ENCODE data around the gene MYH6. TPM values are rescaled to one million over a fixed set of nuclear protein-coding genes. Genes with fewer than 3 reads are reported as not detected.

MYH6 gene
- total RNA-seq, 1 donor from 2014 or later, result not detected

DNA sequence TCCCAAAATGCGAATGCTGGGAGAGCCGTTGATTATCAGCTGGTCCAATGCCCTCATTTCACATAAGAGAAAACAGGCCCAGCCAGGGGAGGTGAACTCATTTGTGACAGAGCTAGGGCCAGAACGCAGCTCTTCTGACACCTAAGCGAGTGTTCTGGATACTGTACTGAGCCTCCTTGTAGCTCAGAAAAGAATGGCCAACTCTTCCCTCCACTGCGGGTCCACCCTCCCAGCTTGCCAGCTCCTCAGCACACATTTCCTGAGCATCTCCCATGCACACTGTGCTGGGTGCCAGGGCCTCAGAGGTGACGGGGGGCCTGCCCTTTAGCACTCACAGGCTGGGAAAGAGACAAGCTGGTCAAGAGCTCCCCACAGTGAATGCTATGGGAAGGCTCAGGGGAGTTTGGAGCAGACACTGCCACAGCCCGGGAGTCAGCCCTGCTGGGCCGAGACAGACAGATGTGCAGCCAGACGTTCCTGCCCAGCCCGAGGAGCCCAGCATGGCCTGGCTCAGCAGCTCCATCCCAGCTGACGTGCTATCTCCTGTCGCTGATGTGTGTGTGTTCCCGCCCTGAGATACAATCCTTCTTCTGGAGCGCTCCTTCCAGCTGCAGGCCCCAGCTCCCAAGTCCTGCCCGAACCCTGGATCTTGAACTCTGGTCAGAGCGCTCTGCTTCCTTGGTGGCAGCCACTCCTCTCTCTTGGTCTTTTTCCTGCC lies 27.7 kb downstream of the MYH6 start:
- Mint-ChIP-seq H3K4me1 (ENCODE audit: low read depth, unreplicated experiment) (peaks cover 3% of the 10 kb centered on the region), H3K9me3 (ENCODE audit: unreplicated experiment) (no peaks in the 10 kb centered on the region), H3K36me3 (ENCODE audit: low read depth, unreplicated experiment) (peaks cover 3% of the 10 kb centered on the region), H3K27me3 (ENCODE audit: low read depth, unreplicated experiment) (peaks cover 63% of the 10 kb centered on the region), H3K27ac (ENCODE audit: unreplicated experiment) (no peak overlapping the region), H3K4me3 (ENCODE audit: unreplicated experiment) (no peak overlapping the region)
- H4K20me1 ChIP-seq (ENCODE audit: insufficient read depth, low read length), result no peaks in the 10 kb centered on the region
- no peak for TF ChIP-seq EZH2 (IDR thresholded peaks at IDR 0.05; ENCODE audit: insufficient read depth, low read length)
- TF ChIP-seq, protein P1, sequence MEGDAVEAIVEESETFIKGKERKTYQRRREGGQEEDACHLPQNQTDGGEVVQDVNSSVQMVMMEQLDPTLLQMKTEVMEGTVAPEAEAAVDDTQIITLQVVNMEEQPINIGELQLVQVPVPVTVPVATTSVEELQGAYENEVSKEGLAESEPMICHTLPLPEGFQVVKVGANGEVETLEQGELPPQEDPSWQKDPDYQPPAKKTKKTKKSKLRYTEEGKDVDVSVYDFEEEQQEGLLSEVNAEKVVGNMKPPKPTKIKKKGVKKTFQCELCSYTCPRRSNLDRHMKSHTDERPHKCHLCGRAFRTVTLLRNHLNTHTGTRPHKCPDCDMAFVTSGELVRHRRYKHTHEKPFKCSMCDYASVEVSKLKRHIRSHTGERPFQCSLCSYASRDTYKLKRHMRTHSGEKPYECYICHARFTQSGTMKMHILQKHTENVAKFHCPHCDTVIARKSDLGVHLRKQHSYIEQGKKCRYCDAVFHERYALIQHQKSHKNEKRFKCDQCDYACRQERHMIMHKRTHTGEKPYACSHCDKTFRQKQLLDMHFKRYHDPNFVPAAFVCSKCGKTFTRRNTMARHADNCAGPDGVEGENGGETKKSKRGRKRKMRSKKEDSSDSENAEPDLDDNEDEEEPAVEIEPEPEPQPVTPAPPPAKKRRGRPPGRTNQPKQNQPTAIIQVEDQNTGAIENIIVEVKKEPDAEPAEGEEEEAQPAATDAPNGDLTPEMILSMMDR (IDR thresholded peaks at IDR 0.05; ENCODE audit: insufficient read depth, low read depth, low read length), result no peak
- no peak overlapping the region for H3K27ac ChIP-seq (ENCODE audit: low read depth, low read length)
- DNase-seq (ENCODE audit: low read depth) (no peak), FAIRE-seq (no peak)
- H3K4me1 ChIP-seq (ENCODE audit: insufficient read depth, low read length), result no peaks in the 10 kb centered on the region
- no peaks in the 10 kb centered on the region for H3K36me3 ChIP-seq (ENCODE audit: insufficient read depth, low read length)
- no peak overlapping the region for H3K4me2 ChIP-seq (ENCODE audit: low read length)
- H3K4me3 ChIP-seq (ENCODE audit: insufficient read depth, low read depth, low read length), result no peak overlapping the region
- no peak overlapping the region for H3K9ac ChIP-seq (ENCODE audit: low read length)
- H3K27me3 ChIP-seq (ENCODE audit: insufficient read depth, low read length), result peaks cover 2% of the 10 kb centered on the region
- no peaks in the 10 kb centered on the region for H3K79me2 ChIP-seq (ENCODE audit: insufficient read depth, low read length)
- no peak overlapping the region for H2AFZ ChIP-seq (ENCODE audit: low read depth, low read length)
- no peaks in the 10 kb centered on the region for H3K9me3 ChIP-seq (ENCODE audit: insufficient read depth, low read depth, low read length)

DNA sequence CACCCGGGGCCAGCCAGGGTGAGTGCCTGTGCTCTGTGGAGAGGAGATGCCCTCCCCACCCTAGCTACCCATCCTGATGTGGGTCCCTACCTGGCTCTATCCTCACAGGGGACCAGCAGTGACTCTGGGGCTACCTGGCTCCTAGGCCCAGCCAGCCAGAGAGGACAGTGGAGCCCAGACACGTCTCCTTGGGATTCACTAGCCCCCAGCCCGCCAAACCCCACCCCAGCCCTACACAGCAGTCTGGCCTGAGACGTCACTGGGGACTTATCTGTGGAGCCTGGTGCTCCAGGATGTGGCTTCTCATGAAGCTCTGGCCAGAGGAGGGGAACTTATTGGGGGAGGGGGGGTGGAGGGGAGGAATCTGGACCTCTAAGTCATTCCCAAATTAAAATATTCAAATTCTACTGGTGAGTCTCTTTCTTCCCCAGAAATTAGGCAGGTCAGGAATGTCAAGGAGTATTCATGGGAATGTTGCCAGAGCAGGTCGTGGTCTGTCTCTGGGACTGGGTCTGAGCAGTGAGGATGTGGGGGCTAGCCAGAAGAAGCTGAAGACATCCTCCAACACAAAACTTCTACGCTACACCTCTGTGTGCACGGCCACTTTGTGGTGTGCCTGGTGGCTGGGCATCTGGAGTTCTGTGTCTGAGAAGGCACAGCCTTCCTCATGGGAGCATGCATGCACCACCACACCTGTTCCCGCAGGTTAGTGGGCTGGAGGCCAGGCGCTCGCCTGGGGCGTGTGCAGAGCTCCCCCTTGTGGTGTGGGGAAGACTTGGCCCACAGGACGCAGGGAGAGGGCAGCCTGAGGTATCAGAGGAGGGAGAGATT lies 28.5 kb downstream of the MYH6 start:
- peaks cover 64% of the 10 kb centered on the region for H3K27me3 Mint-ChIP-seq (ENCODE audit: low read depth, unreplicated experiment)

More for the DNA sequence above, 28.5 kb downstream of the MYH6 start:
- DNase-seq (ENCODE audit: low read depth), result no peak
- no peak overlapping the region for H3K4me2 ChIP-seq (ENCODE audit: low read length)
- FAIRE-seq, result no peak
- no peaks in the 10 kb centered on the region for H3K4me1 ChIP-seq (ENCODE audit: insufficient read depth, low read length)
- H3K4me3 ChIP-seq (ENCODE audit: insufficient read depth, low read depth, low read length), result no peak overlapping the region
- H3K9ac ChIP-seq (ENCODE audit: low read length), result no peak overlapping the region
- Mint-ChIP-seq H3K4me1 (ENCODE audit: low read depth, unreplicated experiment) (no peaks in the 10 kb centered on the region), H3K27ac (ENCODE audit: unreplicated experiment) (no peak overlapping the region), H3K36me3 (ENCODE audit: low read depth, unreplicated experiment) (peaks cover 3% of the 10 kb centered on the region), H3K4me3 (ENCODE audit: unreplicated experiment) (no peak overlapping the region), H3K9me3 (ENCODE audit: unreplicated experiment) (no peaks in the 10 kb centered on the region)
- H3K9me3 ChIP-seq (ENCODE audit: insufficient read depth, low read depth, low read length), result no peaks in the 10 kb centered on the region
- no peak overlapping the region for H2AFZ ChIP-seq (ENCODE audit: low read depth, low read length)
- H3K27ac ChIP-seq (ENCODE audit: low read depth, low read length), result no peak overlapping the region
- no peaks in the 10 kb centered on the region for H3K36me3 ChIP-seq (ENCODE audit: insufficient read depth, low read length)
- no peaks in the 10 kb centered on the region for H3K79me2 ChIP-seq (ENCODE audit: insufficient read depth, low read length)
- no peaks in the 10 kb centered on the region for H4K20me1 ChIP-seq (ENCODE audit: insufficient read depth, low read length)
- TF ChIP-seq, protein P1 (IDR thresholded peaks at IDR 0.05; ENCODE audit: insufficient read depth, low read depth, low read length), result peak; percentile 62
- no peak for TF ChIP-seq EZH2 (IDR thresholded peaks at IDR 0.05; ENCODE audit: insufficient read depth, low read length)
- H3K27me3 ChIP-seq (ENCODE audit: insufficient read depth, low read length), result peaks cover 2% of the 10 kb centered on the region
